Caki2 (cell line): ENCODE results near the gene RIN1. TPM values are rescaled to one million over a fixed set of nuclear protein-coding genes. Genes with fewer than 3 reads are reported as not detected.
A peak's percentile ranks its signal among the peaks of the same experiment; 100 is the strongest.

Source experiments
- DNase-seq: peaks from one replicate; pipeline ENCODE4 v3.0.0-alpha.2; 2015; ENCODE audit warnings: low read depth
- in situ Hi-C: cut with HindIII; loops from 2 replicates; pipeline ENCODE4 v1.10.0; 2016; ENCODE audit warnings: low sequenced_read_pairs, low pct_unique_long_range_greater_than_20kb, mixed read lengths
- total RNA-seq: library from RNA; depleted of rRNA; stranded (reverse); fragments of >200 nt; shearing (Covaris generic); gene quantifications from 2 replicates; pipeline ENCODE4 v1.2.3, GENCODE V29; 2014; ENCODE audit warnings: low replicate concordance

RIN1 gene
- total RNA-seq, 1 experiment from 2014 or later: 28.4 TPM

GRCh38 chr11:66338276-66339161, 2.3 kb upstream of the RIN1 start:
- no peak for DNase-seq
- in situ Hi-C loops: no loop called here

- in situ Hi-C loops: no loop called here
- DNase-seq: no peak
Measured at GRCh38 chr11:66337103-66337899, 1.1 kb upstream of the RIN1 start.

- peak; percentile 44 for DNase-seq
Measured at GRCh38 chr11:66335531-66336233, 552 bp downstream of the RIN1 start.

DNA sequence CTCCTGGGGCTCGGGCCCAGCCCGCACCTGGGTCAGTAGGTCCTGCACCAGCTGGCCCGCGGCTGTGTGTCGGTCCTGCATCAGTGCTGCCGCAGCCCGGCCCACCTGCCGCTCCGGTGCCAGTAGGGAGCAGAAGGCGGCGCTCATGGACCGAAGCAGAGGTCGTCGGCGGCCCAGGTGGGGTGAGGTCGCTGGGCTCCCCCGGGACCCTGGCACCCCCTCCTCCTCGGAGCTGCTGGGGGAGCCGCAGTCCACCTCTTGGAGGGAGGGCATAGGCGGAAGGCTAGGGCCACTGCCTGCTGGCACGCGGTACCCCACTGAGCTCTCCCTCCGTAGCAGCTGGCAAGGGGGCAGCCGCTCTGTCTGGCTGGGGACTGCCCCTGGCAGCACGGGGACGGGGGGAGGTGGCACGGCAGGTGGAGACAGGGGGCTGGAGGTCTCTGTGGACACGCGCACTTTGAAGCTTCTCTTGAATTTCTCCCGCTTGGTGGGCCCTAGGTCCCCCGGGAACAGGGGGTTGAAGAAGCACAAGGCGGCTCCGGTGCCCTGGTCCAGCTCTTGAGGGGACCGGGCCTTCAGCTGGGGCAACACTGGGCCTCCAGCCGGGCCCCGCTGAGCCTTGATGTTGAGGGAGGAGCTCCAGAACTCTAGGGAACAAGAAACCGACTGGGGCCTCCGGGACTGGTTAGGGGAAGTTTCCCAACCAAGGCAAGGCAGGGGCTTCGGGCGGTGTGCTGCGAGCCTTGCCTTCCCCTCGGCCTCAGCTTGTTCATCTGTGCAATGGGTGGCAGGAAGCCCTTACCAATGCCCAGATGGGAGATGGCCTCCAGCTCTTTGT, 1.4 kb downstream of the RIN1 start:
- DNase-seq: no peak
- in situ Hi-C loops: no loop called here

More at GRCh38 chr11:66335531-66336233, 552 bp downstream of the RIN1 start:
- in situ Hi-C loops: no loop called here

GRCh38 chr11:66333896-66334604, 2.2 kb downstream of the RIN1 start:
- in situ Hi-C loops: no loop called here
- DNase-seq: no peak

DNA sequence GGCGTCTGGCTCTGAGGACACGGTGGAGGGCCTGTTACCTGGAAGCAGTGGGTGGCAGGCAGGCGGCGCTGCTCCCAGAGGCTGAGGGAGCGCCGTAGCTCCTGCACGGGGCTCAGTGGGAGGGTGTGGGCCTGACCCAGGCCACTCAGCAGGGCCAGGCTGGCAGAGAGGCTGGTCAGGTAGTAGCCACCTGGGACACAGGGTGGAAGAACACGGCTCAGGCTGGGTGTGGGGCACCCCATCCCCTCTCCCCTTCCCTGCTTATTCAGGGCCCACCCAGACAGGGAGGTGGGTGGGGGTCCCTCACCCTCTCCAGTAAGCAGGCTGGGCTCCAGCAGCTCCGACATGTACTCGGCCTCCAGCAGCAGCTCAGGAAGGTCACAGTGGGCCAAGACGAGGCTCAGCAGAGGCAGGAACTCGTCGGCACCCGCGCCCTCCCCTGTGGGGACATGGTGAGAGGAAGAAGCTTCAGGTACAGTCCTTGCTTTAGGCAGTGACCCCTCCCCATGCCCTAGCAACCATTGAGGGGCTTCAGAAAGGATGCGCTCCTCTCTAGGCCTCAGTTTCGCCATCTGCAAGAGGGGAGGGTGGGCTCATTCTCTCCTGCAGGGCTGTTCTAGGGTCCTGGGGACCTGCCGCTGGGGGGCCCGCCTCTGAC, 2.9 kb downstream of the RIN1 start:
- DNase-seq: no peak
- in situ Hi-C loops: no loop called here

GRCh38 chr11:66332371-66333219, 3.6 kb downstream of the RIN1 start:
- no peak for DNase-seq
- in situ Hi-C loops: no loop called here

DNA sequence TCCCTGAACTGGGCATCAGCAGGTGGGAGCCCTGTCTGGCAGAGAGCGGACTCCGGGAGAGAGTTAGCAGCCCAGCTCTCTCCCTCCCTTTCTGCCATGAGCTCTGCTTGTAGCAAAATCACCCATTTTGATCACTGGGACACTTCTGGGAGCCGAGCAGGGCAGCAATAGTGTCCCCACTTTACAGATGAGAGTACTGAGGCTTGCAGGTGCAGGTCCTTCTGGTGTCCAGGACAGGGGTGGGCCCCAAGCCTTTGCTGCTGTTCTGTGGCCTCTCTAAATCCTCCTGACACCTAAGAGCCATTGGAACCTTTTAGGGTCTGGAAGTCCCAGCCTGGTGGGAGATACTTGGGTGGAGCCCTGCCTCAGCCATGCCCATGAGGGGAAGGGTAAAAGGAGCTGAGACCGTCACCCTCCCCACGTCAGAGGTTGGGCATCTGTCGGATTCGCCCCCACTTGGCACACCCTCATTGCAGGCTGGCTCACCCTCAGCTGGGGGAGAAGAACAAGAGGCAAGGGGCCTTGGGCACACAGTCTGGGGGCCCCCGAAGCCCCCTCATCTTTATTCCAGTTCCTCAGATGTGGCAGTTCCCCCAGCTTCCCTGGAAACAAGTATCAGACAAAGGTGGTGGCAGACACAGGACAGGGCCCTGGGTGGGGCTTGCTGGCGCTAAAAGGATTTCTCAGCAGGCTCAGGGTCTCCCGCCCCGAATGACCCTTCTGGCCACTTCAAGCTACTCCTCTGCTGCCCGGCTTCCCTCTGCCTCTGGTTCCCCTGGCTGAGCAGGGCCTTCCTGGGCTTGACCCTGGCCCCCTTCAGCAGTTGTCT, 4.5 kb downstream of the RIN1 start:
- no peak for DNase-seq
- in situ Hi-C loops: no loop called here

DNA sequence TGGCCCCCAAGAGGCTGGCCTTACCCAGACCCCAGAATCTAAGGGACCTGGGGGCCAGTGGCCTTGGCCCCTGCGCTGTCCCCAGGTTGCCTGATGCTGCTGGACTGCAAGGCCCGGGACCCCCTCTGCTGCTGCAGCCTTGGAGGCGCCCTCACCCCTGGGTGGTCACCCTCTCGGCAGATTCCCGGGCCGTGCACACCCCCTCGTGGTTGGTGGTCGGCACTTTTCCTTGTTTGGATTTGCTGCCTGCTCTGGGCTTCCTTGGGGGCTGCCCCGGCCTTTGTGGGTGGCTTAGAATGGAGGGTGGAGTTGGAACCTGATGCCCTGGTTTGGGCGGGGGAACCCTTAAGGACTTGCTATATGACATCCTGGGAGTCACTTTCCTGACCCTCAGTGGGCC, 5.3 kb downstream of the RIN1 start:
- no peak for DNase-seq
- in situ Hi-C loops: no loop called here

DNA sequence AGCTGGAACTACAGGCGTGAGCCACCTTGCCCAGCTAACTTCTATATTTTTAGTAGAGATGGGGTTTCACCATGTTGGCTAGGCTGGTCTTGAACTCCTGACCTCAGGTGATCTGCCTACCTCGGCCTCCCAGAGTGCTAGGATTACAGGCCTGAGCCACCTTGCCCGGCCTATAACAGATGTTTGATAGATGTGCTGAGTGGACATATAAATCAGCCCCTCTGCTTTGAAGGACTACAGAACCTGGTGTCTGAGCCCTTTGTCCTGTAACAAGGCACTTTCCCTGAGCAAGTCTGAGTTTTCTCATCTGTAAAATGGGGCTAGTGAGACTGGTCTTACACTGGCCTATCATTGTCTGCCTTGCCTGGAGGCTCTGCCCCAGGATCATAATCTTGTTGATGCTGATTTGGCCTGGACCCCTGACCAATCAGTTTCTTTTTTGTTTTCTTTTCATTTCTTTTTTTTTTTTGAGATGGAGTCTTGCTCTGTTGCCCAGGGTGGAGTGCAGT, 7.0 kb downstream of the RIN1 start:
- no peak for DNase-seq
- in situ Hi-C loops: no loop called here

- in situ Hi-C loops: no loop called here
- peak; percentile 66 for DNase-seq
Measured at GRCh38 chr11:66328302-66329144, 7.7 kb downstream of the RIN1 start.

DNA sequence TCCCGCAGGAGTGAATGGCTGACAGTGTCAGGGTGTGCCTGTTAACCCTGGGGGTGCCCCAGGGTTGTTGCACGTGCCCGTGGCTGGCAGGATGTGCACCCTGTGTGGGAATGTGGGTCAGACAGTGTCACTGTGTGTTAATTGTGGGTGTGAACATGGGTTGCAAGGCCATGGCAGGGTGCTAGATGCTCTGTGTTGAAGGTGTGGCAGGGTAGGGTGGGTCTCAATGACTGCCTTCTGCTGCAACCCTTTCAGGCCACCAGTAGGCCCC, 8.3 kb downstream of the RIN1 start:
- no peak for DNase-seq
- in situ Hi-C loops: no loop called here

DNA sequence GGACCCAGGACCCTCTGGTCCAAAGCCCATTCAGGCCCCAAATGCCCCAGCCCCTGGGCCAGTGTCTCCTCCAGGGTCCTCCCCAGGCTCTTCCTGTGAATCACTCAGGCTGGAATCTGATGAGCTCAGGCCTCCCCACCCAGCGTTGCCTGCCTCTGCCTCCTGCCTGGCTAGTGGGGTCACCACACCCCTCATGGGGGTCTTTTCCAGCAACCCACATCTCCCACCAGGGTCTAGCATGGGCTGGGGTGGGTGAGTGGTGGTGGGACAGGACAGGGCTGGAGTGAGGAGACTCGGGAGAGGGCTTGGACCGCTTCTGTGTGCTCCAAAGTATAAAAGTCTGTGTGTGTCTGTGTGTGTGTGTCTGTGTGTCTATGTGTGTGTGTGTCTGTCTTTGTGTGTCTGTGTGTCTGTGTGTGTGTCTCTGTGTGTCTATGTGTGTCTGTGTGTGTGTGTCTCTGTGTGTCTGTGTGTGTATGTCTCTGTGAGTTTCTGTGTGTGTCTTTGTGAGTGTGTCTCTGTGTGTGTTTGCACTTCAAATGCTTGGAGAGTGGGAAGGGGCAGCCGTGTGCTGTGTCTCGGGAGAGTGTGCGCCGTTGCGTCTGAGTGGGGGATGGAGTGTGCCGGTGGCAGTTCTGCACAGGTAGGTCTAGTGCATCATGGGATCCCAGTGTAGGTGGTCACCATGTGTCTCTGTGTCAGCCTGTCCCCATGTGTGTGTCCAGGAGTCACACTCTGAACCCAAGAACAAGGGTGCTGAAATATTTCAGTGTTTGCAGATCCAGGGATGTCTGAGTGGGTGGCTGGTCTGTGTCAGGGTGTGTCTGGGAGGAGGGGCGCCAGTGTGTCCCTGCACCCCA, 8.8 kb downstream of the RIN1 start:
- no peak for DNase-seq
- in situ Hi-C loops: no loop called here
